GM19035 (cell line): ENCODE results near the gene ARMH3.
"Not testable (repeated sequence)": the region's sequence is repeated elsewhere in the genome, so short reads cannot be mapped to it uniquely, and the experiment has no call there.

ENCODE experiments used
- ATAC-seq: cut with Tn5 transposase; IDR thresholded peaks from one replicate; pipeline ENCODE4 v1.9.1; 2021; ENCODE audit not compliant: unreplicated experiment

ARMH3 gene

DNA sequence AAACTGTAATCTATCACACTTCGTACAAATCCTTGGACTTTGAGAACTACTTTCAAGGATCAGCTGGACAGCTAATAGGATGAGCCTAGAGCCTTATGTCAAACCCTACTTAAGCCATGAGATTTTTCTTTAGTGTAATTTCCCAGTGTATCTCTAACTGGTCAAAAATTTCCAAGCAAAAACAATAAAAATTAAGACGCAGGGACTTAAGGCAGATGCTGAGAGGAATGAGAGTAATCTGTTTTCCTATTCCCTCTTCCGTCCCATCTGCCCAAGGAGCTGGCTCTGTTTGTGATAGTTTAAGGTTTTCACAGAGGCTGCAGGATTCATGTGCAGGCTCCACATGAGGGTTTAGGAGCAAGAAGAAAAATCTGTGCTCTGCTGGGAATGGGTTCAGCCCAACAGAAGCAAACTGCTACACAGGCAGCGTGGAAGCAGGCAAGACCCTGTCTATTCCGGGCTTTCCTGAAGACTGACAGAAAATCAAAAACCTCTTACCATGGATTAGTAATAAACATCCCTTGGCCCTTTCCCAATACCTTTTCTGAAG lies 62.2 kb downstream of the ARMH3 start:
- ATAC-seq, result no peak

- no peak for ATAC-seq
Observed at GRCh38 chr10:101993221-101993620, 62.8 kb downstream of the ARMH3 start.

DNA sequence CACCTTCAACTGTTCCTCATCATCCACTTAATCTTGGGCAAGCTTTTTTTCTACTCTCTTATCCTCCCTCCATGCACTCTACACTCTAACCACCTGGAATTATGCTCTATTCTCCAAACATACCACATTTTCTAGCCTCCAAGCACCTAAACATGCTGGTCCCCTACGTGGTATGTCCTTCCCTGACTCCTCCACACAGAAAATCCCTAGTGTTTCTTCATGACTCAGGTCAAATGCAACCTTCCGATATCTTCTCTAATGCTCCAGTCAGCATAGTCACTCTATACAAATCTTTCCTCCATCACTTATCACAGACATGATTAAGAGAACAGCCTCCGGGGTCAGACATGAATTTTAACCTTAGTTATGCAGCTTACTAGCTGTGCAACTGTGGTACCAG lies 68.8 kb downstream of the ARMH3 start:
- no peak for ATAC-seq

DNA sequence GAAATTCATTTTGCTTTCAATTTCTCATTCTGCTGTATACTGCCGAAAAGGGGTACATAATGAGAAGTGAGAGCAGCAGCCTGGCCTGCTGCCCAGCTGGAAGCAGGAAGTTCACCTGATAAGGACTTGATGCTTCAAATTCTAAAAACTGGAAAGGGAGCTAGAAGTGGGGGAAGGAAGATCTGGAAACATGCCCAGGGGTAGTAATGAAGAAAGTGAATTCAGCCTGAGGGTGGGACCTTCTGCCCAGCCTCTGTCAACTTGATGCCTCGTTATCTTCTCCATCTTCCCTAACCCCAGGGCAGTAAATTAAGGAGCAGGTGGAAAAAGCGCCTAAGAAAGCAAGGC lies 69.4 kb downstream of the ARMH3 start:
- no peak for ATAC-seq

- ATAC-seq, result not testable (repeated sequence)
Observed at GRCh38 chr10:101980677-101981076, 75.3 kb downstream of the ARMH3 start.

DNA sequence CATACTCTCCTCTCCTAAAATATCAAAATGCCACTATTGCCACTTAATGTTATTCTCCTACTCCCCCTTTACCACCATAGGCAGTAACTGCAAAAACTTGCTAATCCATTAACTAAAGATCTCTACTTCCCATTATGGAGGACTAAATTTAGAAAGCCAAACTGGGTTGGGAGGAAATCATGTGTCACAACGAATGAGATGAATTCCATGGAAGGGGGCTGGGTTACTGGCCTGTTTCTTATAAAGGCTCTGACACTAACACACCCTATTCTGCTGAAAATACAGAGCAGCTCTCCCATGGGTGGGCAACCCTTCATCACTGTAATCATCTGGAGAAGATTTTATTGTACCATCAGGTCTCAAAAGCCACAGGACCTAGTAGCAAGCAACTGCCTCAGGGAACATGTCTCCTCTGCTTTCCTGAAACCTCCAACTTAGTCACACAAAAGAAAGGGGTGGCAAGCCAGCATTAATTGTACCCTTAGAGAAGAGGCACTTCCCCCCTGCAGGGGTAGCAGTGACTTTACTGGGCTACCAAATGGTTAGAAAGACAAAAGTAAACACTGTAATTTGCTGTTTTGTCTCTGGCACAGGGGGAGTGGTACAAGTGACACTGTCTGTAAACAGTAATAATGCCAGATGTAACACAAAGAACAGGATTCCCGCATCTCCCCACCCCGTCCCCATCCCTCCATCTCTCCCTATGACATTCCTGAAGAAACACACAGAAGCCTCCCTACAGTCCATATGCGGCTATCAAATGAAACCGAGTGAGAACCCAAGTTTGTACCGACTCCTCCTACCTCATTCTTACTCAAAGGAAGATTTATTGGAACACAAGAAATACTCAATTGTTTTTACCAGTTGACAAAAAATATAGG lies 81.6 kb downstream of the ARMH3 start:
- no peak for ATAC-seq

- ATAC-seq, result no peak
Observed at GRCh38 chr10:101972761-101973160, 83.2 kb downstream of the ARMH3 start.

DNA sequence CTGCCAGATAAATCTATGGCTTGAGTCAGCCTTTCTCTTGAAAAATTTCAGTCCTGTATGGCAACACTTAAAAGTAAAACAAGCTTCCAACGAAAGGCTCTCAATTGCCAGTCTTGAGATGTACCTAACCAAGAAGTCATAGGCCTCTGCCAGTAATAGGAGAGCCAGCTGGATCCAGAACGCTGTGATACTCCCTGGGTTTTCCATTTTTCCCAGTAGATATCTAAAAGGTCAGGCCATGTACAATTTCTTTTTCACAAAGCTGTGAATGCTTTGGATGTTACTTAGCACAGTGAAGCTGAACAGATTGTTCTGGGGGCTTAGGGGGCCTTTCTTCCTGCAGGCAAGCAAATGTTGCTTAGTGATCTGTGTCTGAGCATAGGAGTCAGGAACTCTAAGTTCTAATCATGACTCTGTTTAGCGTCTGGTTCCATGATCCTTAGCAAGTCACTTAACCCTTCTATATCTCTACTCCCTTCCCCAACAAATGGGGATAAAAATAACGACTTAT lies 86.5 kb downstream of the ARMH3 start:
- ATAC-seq, result no peak

GRCh38 chr10:101968940-101969321 lies 87.0 kb downstream of the ARMH3 start:
- peak; percentile 53 for ATAC-seq

GRCh38 chr10:101968286-101968939 lies 87.6 kb downstream of the ARMH3 start:
- ATAC-seq, result no peak

DNA sequence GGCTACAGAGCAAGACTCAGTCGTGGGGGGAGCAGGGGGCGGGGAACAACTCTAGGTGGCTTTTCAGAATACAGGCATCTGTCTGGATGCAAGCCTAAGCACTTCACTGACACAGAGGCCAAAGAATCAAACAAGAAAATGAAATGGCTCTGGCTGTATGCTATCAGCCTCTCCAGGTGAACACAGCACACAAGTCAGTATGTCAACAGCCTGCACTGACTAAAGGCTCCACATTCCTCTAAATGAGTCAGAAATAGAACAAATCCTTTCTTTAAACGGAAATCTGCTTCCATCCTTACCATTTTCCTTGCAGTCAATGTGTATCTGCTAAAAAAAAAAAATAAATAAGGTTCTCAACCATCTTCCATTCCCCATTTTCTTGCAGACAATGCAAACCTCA lies 88.3 kb downstream of the ARMH3 start:
- ATAC-seq, result no peak

- ATAC-seq, result no peak
Observed at GRCh38 chr10:101967119-101967518, 88.9 kb downstream of the ARMH3 start.

DNA sequence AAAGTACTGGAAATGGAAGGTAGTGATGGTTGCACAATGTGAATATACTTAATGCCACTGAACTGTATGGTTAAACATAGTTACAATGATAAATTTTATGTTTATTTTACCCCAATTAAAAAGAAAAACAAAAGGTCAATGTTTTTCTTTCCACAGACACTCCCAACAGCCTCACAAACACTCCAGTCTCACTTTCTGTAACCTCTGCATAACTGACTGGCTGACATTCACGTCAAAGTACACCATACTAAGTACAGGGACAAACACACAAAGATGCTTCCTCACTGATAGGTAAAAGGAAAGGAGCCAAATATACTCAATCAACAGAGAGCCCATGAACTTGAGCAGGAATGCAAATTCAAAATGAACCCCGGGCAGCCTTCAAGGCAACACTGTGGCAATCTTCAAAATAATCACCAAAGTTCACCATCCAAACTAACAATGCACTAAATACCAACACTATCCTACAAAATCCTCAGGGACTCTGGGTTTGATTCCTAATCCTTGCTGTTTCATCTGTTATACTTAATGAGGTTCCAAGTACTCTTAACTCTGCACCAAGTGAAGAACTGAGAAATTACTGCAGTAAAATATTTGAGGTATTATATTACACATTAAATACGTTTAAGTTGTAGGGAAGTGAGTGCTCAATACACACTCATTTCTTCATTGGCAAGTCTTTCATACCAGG lies 90.8 kb downstream of the ARMH3 start:
- no peak for ATAC-seq

DNA sequence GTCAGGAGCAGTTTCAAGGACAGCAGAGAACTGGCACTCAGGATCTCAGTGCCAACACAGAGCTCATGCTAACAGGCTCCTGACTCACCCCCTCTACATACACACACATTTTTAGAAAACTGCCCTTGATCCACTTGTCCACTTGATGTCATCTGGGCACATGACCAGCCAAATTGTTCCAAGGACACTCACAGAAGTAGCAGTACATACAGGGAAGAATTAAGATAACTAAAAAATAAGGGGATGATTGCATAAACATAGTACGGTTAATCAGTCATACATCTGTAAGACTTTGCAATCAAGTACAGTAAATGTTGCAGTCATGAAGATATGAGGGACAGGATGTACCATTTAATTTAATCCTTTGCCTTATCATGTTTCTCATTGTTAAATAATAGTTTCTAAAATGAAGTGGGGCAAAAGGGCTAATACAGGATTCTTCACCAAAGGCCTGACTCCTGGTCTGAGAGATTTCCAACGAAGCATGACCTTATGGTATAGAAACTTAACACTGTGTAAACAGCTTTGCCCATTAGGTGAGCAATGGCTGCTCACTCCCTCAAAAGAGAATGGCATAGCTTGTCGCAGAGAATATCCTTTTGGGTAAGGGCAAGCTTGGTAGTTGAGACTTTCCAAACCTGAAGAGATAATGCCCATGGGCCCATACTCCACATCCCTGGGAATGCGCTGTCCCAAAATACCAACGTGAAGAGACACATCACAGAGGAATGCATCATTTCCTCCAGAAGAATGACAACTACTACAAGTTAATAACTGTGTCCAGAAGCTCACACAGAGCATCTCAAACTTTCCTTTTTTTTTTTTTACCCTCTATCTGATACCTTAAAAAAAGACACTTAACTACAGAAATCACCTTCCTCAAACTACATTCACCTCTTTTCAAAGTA lies 94.1 kb downstream of the ARMH3 start:
- ATAC-seq, result no peak

GRCh38 chr10:101960879-101961395 lies 95.0 kb downstream of the ARMH3 start:
- no peak for ATAC-seq

- no peak for ATAC-seq
Observed at GRCh38 chr10:101959346-101959916, 96.5 kb downstream of the ARMH3 start.

DNA sequence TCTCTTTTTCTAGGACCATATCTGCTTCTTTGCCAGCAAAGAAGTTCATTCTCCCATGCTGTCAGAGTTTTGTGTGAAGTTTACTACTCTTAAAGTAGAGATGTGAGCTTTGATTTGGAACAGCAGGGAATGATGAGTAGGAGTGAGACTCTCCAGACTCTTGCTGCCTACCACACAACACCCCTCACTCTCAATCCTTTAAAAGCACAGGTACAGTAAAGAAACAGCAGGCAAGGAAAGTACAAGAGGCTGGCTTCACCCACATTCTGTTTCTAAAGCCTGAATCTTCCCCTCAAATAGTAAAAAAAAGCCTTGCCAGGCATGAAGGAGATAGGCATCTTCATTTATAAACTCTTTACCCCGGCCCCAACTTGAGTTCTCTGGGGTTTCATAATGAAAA lies 97.3 kb downstream of the ARMH3 start:
- no peak for ATAC-seq

DNA sequence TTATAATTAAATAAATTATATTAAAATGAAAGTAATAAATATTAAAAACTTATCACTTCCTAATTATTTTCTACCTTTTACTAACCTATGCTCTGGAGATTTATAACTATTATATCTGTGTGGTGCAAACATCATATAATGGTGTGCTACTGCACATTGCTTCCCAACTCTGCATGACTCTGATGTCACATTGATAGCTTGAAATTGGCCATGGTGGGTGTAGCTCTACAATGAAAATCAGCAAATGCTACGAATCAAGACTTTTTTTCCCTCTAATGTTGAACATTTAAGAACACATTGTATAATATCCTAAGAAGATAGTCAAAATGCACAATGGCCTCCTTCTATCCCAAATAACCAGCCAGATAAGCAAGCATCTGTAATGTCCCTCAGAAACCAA lies 99.1 kb downstream of the ARMH3 start:
- ATAC-seq, result no peak

- no peak for ATAC-seq
Observed at GRCh38 chr10:101956117-101956516, 99.9 kb downstream of the ARMH3 start.

- ATAC-seq, result no peak
Observed at GRCh38 chr10:101952191-101952590, 103.8 kb downstream of the ARMH3 start.
